Measurements from ENCODE around the gene XPC.

The XPC gene

GRCh38 chr3:14132689-14133088 is 45.7 kb downstream of the XPC start:
- TF ChIP-seq CTCF (IDR thresholded peaks at IDR 0.05; ENCODE audit: low read depth, low read length) = no peak
- H3K4me3 ChIP-seq (ENCODE audit: low read depth, low read length) = no peak overlapping the region

- no peak for TF ChIP-seq CTCF (IDR thresholded peaks at IDR 0.05; ENCODE audit: low read depth, low read length)
- no peak overlapping the region for H3K4me3 ChIP-seq (ENCODE audit: low read depth, low read length)
Measured at GRCh38 chr3:14132120-14132519, 46.3 kb downstream of the XPC start.

GRCh38 chr3:14131134-14131533 is 47.3 kb downstream of the XPC start:
- TF ChIP-seq CTCF (IDR thresholded peaks at IDR 0.05; ENCODE audit: low read depth, low read length) = no peak
- no peak overlapping the region for H3K4me3 ChIP-seq (ENCODE audit: low read depth, low read length)

- TF ChIP-seq CTCF (IDR thresholded peaks at IDR 0.05; ENCODE audit: low read depth, low read length) = no peak
Measured at GRCh38 chr3:14130707-14131106, 47.7 kb downstream of the XPC start.

GRCh38 chr3:14130230-14130629 is 48.2 kb downstream of the XPC start:
- no peak for TF ChIP-seq CTCF (IDR thresholded peaks at IDR 0.05; ENCODE audit: low read depth, low read length)
- H3K4me3 ChIP-seq (ENCODE audit: low read depth, low read length) = no peak overlapping the region

More at GRCh38 chr3:14130707-14131106, 47.7 kb downstream of the XPC start:
- H3K4me3 ChIP-seq (ENCODE audit: low read depth, low read length) = no peak overlapping the region

GRCh38 chr3:14129296-14129695 is 49.1 kb downstream of the XPC start:
- no peak for TF ChIP-seq CTCF (IDR thresholded peaks at IDR 0.05; ENCODE audit: low read depth, low read length)
- H3K4me3 ChIP-seq (ENCODE audit: low read depth, low read length) = no peak overlapping the region

- H3K4me3 ChIP-seq (ENCODE audit: low read depth, low read length) = no peak overlapping the region
- TF ChIP-seq CTCF (IDR thresholded peaks at IDR 0.05; ENCODE audit: low read depth, low read length) = no peak
Measured at GRCh38 chr3:14128724-14129123, 49.7 kb downstream of the XPC start.
